GM19240 (cell line): ENCODE measurements around the gene MX2.

Experiments
- DNase-seq: peaks from one replicate; pipeline ENCODE4 v3.0.0; 2011; ENCODE audit warnings: low spot score; ENCODE audit not compliant: insufficient read length

The MX2 gene

GRCh38 chr21:41381731-41382130, 19.9 kb downstream of the MX2 start:
- DNase-seq: no peak

DNA sequence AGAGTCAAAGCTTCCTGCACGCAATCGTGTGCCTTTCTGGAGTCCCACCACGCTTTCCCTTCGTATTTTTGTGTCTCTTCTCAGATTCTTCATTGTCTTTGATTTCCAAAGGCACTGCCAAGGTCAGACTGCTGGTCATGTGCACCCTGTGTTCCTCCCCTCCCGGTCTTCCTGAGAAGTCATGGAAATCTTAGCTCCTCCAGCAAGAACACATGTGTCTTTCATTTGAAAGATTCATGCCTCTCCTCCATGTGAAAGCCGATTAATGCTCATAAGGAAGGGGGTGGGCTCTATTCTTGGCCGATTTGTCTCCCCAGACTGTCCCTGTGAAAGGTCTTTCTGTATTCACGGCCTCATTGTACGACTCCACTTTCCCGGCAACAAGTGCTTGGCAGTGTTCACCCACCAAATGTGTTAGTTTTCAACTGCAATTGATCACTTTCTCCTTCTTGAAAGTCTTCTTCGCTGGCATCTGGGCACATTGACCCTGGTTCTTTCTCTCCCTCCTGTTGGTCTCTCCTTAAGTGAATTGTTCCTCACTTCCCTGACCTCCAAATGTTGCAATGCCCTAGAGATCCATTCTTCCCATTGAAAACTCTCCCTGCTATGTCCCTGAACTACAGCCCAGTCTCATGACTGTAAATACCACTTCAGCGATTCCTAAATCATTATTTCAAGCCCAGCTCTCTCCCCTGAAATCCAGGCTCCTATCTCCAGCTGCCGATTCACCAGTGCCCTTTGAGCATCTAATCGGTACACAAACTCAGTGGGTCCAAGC, 25.4 kb downstream of the MX2 start:
- DNase-seq: no peak

GRCh38 chr21:41387824-41388223, 26.0 kb downstream of the MX2 start:
- DNase-seq: no peak

- no peak for DNase-seq
Measured at GRCh38 chr21:41388259-41388658, 26.4 kb downstream of the MX2 start.

GRCh38 chr21:41390043-41390639, 28.3 kb downstream of the MX2 start:
- DNase-seq: no peak

- DNase-seq: no peak
Measured at GRCh38 chr21:41393876-41394465, 32.1 kb downstream of the MX2 start.

GRCh38 chr21:41396558-41397075, 34.8 kb downstream of the MX2 start:
- no peak for DNase-seq

GRCh38 chr21:41397471-41397891, 35.7 kb downstream of the MX2 start:
- DNase-seq: no peak

GRCh38 chr21:41398251-41398650, 36.4 kb downstream of the MX2 start:
- no peak for DNase-seq

DNA sequence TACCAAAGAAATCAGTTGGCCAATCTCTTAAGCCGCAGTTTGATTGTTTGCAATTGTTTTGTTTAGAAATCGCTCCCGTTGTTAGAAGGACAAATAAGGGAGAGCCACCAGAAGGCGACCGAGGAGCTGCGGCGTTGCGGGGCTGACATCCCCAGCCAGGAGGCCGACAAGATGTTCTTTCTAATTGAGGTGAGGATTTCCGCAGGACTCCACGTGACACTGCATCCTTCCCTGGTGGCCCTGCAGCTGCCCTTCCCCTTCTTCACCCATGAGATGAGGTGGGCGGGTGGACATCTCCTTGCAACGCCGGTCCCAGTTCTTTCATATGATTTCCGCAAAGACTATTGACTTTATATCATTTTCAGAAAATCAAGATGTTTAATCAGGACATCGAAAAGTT, 37.0 kb downstream of the MX2 start:
- no peak for DNase-seq

GRCh38 chr21:41399246-41399800, 37.5 kb downstream of the MX2 start:
- no peak for DNase-seq

- no peak for DNase-seq
Measured at GRCh38 chr21:41402231-41402630, 40.4 kb downstream of the MX2 start.

DNA sequence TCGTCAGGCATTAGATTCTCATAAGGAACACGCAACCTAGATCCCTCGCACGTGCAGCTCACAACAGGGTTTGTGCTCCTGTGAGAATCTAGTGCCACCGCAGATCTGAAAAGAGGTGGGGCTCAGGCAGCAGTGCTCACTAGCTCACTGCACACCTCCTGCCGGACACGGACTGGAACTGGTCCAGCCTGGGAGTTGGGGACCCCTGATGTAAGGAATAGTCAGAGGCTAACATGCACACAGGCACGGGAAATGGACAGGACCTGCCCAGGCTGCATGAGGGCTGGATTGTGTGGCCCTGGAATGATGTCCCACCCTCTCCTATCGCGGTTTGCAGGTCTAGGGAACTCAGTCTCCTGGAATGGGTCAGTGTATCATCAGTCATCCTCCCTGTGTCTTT, 41.0 kb downstream of the MX2 start:
- DNase-seq: no peak

GRCh38 chr21:41403331-41403730, 41.5 kb downstream of the MX2 start:
- DNase-seq: no peak

DNA sequence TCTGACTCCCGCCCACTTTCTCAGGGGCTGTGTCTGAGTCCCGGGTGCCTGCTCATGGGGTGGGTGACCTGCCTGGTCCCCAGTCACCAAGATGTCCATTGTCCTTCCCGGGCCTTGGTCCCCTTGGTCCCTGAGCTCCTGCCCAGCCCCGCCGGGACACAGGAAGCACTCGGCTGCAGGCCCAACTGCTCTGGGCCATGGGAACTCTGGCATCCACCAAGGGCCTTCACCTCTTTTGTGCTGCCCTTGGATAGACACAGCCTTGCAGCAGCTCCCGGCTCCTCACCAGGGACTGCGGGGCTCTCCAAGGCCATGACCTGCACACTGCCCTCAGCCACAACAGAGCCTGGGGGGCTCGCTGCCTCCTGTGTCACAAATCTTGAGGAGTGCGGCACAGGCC, 42.1 kb downstream of the MX2 start:
- no peak for DNase-seq

DNA sequence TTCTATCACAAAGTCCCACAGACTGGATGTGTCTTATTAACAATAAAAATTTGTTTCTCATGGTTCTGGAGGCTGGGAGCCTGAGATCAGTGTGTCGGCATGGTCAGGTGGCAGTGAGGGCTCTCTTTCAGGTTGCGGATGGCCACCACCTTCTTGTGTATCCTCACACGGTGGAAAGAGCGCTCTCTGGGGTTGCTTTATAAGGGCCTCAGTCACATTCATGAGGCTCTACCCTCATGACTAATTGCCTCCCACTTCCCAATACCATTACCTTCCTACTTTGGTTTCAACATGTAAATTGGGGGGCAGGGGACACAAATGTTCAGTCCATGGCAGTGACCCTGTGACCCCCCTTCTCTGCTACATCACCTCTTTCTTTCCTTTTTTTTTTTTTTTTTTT, 43.5 kb downstream of the MX2 start:
- no peak for DNase-seq

GRCh38 chr21:41406340-41406739, 44.5 kb downstream of the MX2 start:
- no peak for DNase-seq

- DNase-seq: no peak
Measured at GRCh38 chr21:41407541-41408460, 46.0 kb downstream of the MX2 start.

DNA sequence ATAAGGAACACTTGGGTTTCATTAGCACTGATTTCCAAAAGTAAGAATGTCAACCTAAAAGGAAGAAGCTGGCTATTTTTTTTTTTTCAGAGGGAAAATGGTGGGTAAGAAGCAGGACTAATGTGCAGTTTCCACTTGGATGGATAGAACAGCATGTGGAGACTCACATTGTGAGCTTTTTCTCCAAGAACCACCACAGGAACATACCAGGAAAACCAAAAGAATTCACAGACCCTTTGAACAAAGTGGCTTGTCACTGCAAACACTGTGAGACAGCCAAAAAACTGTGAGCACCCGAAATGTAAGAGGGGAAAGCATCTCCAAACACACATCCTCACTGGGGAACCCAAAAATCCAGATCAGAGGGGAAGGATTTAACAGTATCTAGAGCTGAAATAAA, 48.5 kb downstream of the MX2 start:
- no peak for DNase-seq

- DNase-seq: no peak
Measured at GRCh38 chr21:41410767-41411448, 49.1 kb downstream of the MX2 start.
